GM12878 (cell line): ENCODE measurements around the gene HMGXB4. TPM values are rescaled to one million over a fixed set of nuclear protein-coding genes. Genes with fewer than 3 reads are reported as not detected.

Source experiments
- CBX3 ChIP-seq: fragments of 200-600 bp; sonication (generic); IDR thresholded peaks from 2 replicates; pipeline ENCODE4 v1.6.1; 2016; ENCODE audit warnings: low read depth, borderline replicate concordance
- CBX5 ChIP-seq: sonication (generic); IDR thresholded peaks from 2 replicates; pipeline ENCODE4 v1.6.1; 2016; ENCODE audit warnings: low read depth, moderate library complexity, mild to moderate bottlenecking, inconsistent platforms
- CREB1 ChIP-seq: IDR thresholded peaks from 2 replicates; pipeline ENCODE4 v1.6.1; 2012; ENCODE audit warnings: low read depth, mild to moderate bottlenecking, inconsistent platforms
- GABPA ChIP-seq: IDR thresholded peaks from 2 replicates; pipeline ENCODE4 v1.6.1; 2014; ENCODE audit warnings: antibody characterized with exemption, low read depth, mild to moderate bottlenecking, inconsistent platforms
- HDGF ChIP-seq: fragments of 450-650 bp; IDR thresholded peaks from 2 replicates; pipeline ENCODE4 v1.6.1; 2016; ENCODE audit warnings: antibody characterized with exemption
- JUNB ChIP-seq: IDR thresholded peaks from 2 replicates; pipeline ENCODE4 v1.6.1; 2016; ENCODE audit warnings: antibody characterized with exemption, mild to moderate bottlenecking
- JUND ChIP-seq: IDR thresholded peaks from 2 replicates; pipeline ENCODE4 v1.6.1; 2012; ENCODE audit warnings: low read depth, mild to moderate bottlenecking, low read length, improper control_type of control experiment, moderate library complexity
- NR2C2 ChIP-seq: IDR thresholded peaks from 2 replicates; pipeline ENCODE4 v1.6.1; 2011; ENCODE audit warnings: borderline replicate concordance, low read depth; ENCODE audit not compliant: control insufficient read depth, insufficient read length
- RAD51 ChIP-seq: fragments of 450-650 bp; IDR thresholded peaks from 2 replicates; pipeline ENCODE4 v1.6.1; 2016; ENCODE audit warnings: moderate library complexity, mild to moderate bottlenecking, inconsistent platforms
- RFX5 ChIP-seq: IDR thresholded peaks from 2 replicates; pipeline ENCODE4 v1.6.1; 2011; ENCODE audit warnings: low read depth, low read length, improper control_type of control experiment
- SMAD5 ChIP-seq: IDR thresholded peaks from 2 replicates; pipeline ENCODE4 v1.6.1; 2016; ENCODE audit warnings: antibody characterized with exemption, low read depth
- SPI1 ChIP-seq: IDR thresholded peaks from 2 replicates; pipeline ENCODE4 v1.6.1; 2011; ENCODE audit warnings: low read depth, mild to moderate bottlenecking, low read length, moderate library complexity, borderline replicate concordance; ENCODE audit not compliant: insufficient read depth
- polyA plus RNA-seq, 11 experiments: library from polyadenylated mRNA; depleted of rRNA in 4 of 11; unstranded in 6 of 11; stranded (reverse) in 5 of 11; fragments of >200 nt; fragmentation: Nextera tagmentation in 4 of 11; fragmentation: Illumina TruSeq in 1 of 11; extraction: Ambion mirVana in 4 of 11; extraction: Trizol in 1 of 11; gene quantifications; 1 replicate in 1 of 11; 2 replicates in 10 of 11; pipeline versions ENCODE4 v1.2.1 to v1.2.3, GENCODE V29; 2011 to 2016; ENCODE audit warnings: inconsistent platforms in 2 of 11, missing spikeins in 2 of 11, low read depth in 1 of 11
- total RNA-seq, 4 experiments: library from RNA; depleted of rRNA in 3 of 4; stranded (reverse); fragments of >200 nt in 3 of 4; fragmentation: Illumina TruSeq in 1 of 4; extraction: Trizol in 1 of 4; gene quantifications; 2 replicates each; pipeline versions ENCODE4 v1.2.1 to v1.2.3, GENCODE V29; 2013 to 2021
- TF ChIP-seq, protein P1 (sequence below): fragments of 450-650 bp; IDR thresholded peaks from 2 replicates; pipeline ENCODE4 v1.6.1; 2017; ENCODE audit warnings: low read depth, mild to moderate bottlenecking, moderate library complexity
- TF ChIP-seq, protein P2 (sequence below): IDR thresholded peaks from 2 replicates; pipeline ENCODE4 v1.6.1; 2012; ENCODE audit warnings: improper control_type of control experiment, low read depth, low read length; ENCODE audit not compliant: insufficient replicate concordance
- TF ChIP-seq, protein P3 (sequence below): fragments of 450-650 bp; IDR thresholded peaks from 2 replicates; pipeline ENCODE4 v1.6.1; 2018; ENCODE audit warnings: borderline replicate concordance, mild to moderate bottlenecking; ENCODE audit not compliant: partially characterized antibody
- TF ChIP-seq, protein P4 (sequence below): fragments of 450-650 bp; formaldehyde crosslinking; IDR thresholded peaks from 2 replicates; pipeline ENCODE4 v1.4.0; 2020; ENCODE audit warnings: mild to moderate bottlenecking, moderate library complexity

HMGXB4 gene
- total and polyA plus RNA-seq, 10 of the 15 experiments (the other 5 are each of a cell fraction or from before 2014, with no cell fraction given): 15.5 to 44.5 (median 24.9) TPM

DNA sequence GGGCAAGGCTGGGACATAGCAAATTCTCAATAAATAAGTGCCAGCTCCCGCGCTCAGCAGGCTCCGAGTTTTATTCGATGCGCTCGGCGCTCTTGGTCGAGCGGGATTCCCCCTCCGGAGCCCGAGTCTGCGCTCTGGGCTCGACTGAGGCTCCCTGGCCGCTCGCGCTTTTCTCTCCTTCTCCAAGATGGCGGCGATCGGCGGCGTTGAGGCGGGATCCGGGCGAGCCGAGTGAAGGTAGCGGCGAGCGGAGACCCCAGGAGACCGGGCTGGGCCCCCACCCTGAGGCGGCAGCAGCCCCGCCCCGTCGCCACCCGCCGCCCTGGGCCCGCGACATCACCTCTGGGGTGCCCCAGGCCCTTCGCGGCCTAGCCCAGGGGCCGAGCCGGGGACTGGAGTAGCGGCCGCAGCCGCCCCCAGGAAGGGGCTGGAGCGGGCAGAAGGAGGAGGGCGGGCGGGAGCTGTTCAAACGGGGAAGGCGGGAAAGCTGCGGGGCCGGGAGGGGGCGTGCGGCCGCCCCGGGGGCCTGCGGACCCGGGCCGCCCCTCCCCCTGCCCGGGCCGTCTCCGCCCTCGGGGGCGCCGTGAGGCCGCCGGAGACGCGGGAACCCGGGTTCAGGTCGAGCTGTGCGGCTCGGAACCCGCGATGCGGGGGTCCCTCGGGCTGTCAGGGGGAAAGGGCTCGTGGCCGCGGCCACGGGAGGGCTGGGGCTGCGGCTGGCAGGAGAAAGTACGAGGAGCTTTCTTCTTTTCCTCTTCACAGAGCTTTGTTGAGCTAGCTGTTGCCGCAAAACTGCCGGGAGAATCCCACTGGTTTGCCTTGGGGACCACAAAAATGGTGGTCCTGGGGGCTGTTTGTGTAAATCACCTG lies at the start of gene HMGXB4 (continued):
- no peak for TF ChIP-seq JUNB
- TF ChIP-seq CBX5: no peak
- TF ChIP-seq RAD51: peak; percentile 68; the same call in 1 of the 2 replicates
- TF ChIP-seq GABPA: no peak
- no peak for TF ChIP-seq CBX3
- TF ChIP-seq, protein P1, sequence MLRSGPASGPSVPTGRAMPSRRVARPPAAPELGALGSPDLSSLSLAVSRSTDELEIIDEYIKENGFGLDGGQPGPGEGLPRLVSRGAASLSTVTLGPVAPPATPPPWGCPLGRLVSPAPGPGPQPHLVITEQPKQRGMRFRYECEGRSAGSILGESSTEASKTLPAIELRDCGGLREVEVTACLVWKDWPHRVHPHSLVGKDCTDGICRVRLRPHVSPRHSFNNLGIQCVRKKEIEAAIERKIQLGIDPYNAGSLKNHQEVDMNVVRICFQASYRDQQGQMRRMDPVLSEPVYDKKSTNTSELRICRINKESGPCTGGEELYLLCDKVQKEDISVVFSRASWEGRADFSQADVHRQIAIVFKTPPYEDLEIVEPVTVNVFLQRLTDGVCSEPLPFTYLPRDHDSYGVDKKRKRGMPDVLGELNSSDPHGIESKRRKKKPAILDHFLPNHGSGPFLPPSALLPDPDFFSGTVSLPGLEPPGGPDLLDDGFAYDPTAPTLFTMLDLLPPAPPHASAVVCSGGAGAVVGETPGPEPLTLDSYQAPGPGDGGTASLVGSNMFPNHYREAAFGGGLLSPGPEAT: peak; percentile 89
- TF ChIP-seq, protein P2, sequence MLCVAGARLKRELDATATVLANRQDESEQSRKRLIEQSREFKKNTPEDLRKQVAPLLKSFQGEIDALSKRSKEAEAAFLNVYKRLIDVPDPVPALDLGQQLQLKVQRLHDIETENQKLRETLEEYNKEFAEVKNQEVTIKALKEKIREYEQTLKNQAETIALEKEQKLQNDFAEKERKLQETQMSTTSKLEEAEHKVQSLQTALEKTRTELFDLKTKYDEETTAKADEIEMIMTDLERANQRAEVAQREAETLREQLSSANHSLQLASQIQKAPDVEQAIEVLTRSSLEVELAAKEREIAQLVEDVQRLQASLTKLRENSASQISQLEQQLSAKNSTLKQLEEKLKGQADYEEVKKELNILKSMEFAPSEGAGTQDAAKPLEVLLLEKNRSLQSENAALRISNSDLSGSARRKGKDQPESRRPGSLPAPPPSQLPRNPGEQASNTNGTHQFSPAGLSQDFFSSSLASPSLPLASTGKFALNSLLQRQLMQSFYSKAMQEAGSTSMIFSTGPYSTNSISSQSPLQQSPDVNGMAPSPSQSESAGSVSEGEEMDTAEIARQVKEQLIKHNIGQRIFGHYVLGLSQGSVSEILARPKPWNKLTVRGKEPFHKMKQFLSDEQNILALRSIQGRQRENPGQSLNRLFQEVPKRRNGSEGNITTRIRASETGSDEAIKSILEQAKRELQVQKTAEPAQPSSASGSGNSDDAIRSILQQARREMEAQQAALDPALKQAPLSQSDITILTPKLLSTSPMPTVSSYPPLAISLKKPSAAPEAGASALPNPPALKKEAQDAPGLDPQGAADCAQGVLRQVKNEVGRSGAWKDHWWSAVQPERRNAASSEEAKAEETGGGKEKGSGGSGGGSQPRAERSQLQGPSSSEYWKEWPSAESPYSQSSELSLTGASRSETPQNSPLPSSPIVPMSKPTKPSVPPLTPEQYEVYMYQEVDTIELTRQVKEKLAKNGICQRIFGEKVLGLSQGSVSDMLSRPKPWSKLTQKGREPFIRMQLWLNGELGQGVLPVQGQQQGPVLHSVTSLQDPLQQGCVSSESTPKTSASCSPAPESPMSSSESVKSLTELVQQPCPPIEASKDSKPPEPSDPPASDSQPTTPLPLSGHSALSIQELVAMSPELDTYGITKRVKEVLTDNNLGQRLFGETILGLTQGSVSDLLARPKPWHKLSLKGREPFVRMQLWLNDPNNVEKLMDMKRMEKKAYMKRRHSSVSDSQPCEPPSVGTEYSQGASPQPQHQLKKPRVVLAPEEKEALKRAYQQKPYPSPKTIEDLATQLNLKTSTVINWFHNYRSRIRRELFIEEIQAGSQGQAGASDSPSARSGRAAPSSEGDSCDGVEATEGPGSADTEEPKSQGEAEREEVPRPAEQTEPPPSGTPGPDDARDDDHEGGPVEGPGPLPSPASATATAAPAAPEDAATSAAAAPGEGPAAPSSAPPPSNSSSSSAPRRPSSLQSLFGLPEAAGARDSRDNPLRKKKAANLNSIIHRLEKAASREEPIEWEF: peak; percentile 99
- TF ChIP-seq, protein P3, sequence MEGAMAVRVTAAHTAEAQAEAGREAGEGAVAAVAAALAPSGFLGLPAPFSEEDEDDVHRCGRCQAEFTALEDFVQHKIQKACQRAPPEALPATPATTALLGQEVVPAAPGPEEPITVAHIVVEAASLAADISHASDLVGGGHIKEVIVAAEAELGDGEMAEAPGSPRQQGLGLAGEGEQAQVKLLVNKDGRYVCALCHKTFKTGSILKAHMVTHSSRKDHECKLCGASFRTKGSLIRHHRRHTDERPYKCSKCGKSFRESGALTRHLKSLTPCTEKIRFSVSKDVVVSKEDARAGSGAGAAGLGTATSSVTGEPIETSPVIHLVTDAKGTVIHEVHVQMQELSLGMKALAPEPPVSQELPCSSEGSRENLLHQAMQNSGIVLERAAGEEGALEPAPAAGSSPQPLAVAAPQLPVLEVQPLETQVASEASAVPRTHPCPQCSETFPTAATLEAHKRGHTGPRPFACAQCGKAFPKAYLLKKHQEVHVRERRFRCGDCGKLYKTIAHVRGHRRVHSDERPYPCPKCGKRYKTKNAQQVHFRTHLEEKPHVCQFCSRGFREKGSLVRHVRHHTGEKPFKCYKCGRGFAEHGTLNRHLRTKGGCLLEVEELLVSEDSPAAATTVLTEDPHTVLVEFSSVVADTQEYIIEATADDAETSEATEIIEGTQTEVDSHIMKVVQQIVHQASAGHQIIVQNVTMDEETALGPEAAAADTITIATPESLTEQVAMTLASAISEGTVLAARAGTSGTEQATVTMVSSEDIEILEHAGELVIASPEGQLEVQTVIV: no peak
- no peak for TF ChIP-seq SMAD5
- TF ChIP-seq, protein P4, sequence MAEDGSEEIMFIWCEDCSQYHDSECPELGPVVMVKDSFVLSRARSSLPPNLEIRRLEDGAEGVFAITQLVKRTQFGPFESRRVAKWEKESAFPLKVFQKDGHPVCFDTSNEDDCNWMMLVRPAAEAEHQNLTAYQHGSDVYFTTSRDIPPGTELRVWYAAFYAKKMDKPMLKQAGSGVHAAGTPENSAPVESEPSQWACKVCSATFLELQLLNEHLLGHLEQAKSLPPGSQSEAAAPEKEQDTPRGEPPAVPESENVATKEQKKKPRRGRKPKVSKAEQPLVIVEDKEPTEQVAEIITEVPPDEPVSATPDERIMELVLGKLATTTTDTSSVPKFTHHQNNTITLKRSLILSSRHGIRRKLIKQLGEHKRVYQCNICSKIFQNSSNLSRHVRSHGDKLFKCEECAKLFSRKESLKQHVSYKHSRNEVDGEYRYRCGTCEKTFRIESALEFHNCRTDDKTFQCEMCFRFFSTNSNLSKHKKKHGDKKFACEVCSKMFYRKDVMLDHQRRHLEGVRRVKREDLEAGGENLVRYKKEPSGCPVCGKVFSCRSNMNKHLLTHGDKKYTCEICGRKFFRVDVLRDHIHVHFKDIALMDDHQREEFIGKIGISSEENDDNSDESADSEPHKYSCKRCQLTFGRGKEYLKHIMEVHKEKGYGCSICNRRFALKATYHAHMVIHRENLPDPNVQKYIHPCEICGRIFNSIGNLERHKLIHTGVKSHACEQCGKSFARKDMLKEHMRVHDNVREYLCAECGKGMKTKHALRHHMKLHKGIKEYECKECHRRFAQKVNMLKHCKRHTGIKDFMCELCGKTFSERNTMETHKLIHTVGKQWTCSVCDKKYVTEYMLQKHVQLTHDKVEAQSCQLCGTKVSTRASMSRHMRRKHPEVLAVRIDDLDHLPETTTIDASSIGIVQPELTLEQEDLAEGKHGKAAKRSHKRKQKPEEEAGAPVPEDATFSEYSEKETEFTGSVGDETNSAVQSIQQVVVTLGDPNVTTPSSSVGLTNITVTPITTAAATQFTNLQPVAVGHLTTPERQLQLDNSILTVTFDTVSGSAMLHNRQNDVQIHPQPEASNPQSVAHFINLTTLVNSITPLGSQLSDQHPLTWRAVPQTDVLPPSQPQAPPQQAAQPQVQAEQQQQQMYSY (CRISPR knock-in tag): no peak
- peak; percentile 92 for TF ChIP-seq NR2C2
- TF ChIP-seq HDGF: no peak
- no peak for TF ChIP-seq RFX5
- no peak for TF ChIP-seq JUND
- TF ChIP-seq SPI1: no peak
- TF ChIP-seq CREB1: 0 out of 2 replicates have a peak, but pooled peaks have one; percentile 46
